ENCODE measurements around the gene FOXK2. TPM values are rescaled to one million over a fixed set of nuclear protein-coding genes. Genes with fewer than 3 reads are reported as not detected.
A peak's percentile ranks its signal among the peaks of the same experiment; 100 is the strongest.

Gene FOXK2
- total RNA-seq, 2 donors from 2014 or later = 27.8 to 40.3 TPM

DNA sequence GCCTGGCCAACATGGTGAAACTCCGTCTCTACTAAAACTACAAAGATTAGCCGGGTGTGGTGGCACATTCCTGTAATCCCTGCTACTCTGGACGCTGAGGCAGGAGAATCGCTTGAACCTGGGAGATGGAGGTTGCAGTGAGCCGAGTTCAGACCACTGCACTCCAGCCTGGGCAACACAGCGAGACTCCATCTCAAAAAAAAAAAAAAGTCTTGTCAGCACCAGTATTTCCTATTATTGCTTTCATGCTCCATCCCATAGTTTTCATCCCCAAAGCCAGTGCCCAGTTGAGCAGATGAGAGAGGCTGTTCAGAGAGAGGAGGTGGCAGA, 70.3 kb downstream of the FOXK2 start:
- TF ChIP-seq, protein P1, sequence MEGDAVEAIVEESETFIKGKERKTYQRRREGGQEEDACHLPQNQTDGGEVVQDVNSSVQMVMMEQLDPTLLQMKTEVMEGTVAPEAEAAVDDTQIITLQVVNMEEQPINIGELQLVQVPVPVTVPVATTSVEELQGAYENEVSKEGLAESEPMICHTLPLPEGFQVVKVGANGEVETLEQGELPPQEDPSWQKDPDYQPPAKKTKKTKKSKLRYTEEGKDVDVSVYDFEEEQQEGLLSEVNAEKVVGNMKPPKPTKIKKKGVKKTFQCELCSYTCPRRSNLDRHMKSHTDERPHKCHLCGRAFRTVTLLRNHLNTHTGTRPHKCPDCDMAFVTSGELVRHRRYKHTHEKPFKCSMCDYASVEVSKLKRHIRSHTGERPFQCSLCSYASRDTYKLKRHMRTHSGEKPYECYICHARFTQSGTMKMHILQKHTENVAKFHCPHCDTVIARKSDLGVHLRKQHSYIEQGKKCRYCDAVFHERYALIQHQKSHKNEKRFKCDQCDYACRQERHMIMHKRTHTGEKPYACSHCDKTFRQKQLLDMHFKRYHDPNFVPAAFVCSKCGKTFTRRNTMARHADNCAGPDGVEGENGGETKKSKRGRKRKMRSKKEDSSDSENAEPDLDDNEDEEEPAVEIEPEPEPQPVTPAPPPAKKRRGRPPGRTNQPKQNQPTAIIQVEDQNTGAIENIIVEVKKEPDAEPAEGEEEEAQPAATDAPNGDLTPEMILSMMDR (IDR thresholded peaks at IDR 0.05) = no peak
- Histone ChIP-seq H3K9me3 (no peaks in the 10 kb centered on the region), H3K4me3 (no peak overlapping the region), H3K4me1 (peaks cover 2 to 43% of the 10 kb centered on the region in 2 donors), H3K27me3 (no peaks in the 10 kb centered on the region), H3K36me3 (peaks cover 22% of the 10 kb centered on the region), H3K27ac (peak overlapping the region; percentile 16 to 89)
- DNase-seq (ENCODE audit: low spot score) = no peak

DNA sequence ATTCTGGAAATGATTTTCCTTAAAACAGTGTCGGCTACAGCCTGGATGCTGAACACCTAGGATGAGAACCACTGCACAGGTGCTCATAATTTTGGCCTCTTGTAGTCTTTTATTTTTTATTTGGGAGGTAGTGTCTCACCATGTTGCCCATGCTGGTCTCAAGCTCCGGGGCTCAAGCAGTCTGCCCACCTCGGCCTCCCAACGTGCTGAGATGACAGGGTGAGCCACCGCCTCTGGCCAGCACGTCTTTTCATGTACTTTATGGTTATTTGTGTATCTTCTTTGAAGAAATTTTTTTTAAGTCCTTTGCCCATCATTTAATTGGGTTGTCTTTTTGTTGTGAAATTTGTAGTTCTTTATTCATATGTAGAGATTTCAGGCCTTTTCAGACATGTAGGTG, 70.7 kb downstream of the FOXK2 start:
- TF ChIP-seq, protein P1 (IDR thresholded peaks at IDR 0.05) = no peak
- Histone ChIP-seq H3K4me1 (peaks cover 2 to 43% of the 10 kb centered on the region in 2 donors), H3K27me3 (no peaks in the 10 kb centered on the region), H3K27ac (peak overlapping the region in 1 of 2 donors; percentile 89), H3K36me3 (peaks cover 18% of the 10 kb centered on the region), H3K4me3 (no peak overlapping the region), H3K9me3 (no peaks in the 10 kb centered on the region)
- DNase-seq (ENCODE audit: low spot score) = no peak

DNA sequence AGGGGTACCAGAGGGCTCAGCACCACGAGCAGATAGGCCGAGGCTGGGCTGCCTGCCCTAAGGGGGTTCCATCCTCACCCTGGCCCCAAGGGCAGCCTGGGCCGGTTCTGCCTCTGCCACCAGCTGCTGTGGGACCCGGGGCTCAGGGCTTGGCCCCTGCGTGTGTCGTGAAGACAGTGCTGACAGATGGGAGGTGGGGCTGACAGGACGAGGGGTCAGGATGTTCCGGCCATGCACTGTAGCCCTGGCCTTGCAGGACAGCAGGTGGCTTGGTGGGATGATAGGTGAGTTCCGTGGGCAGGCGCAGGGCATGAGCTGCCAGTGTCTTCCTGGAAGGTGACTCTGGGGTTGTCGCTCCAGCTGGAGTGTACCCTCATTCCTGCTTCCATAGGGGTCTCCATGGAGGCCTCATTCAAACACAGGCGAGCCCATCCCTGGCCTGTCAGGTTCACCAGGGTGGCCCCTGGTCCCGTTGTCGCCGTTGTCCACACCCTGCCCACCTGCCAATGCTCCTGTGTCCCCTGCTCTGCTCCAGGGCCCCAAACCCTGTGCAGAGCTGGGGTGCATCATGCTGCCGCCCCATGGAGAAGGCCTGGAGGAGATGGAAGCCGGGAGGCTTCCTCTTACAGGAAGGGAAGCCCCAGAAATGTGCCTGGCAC, 71.5 kb downstream of the FOXK2 start:
- no peak for DNase-seq (ENCODE audit: low spot score)
- Histone ChIP-seq H3K4me1 (peaks cover 2 to 43% of the 10 kb centered on the region in 2 donors), H3K27me3 (no peaks in the 10 kb centered on the region), H3K36me3 (peaks cover 24% of the 10 kb centered on the region), H3K4me3 (no peak overlapping the region), H3K9me3 (no peaks in the 10 kb centered on the region), H3K27ac (peak overlapping the region; percentile 89 to 93)
- TF ChIP-seq, protein P1 (IDR thresholded peaks at IDR 0.05) = no peak

DNA sequence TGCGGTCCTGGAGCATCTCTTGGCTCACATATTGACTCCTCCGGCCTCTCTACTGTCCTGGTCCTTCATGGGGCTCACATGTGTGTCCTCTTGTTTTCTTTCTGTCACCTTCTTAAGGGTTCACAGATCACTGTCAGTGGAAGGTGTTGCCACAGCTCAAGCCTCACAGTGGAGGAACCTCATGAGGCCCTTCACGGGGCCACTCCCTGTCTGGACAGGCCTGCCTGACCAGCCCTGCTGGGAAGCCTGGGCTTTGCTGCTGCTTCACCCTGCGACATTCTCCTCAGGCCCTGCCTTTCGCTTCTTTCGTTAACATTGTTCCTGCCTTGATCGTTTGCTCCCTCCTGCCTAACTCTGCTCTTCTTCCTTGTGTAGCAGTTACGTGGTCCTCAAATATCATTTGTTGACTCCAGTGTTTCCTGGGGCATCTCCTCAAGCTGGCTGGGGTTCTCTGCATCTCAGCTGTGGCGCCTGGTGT, 72.8 kb downstream of the FOXK2 start:
- H3K27ac ChIP-seq = peak overlapping the region; percentile 89 to 93
- DNase-seq (ENCODE audit: low spot score) = no peak
- TF ChIP-seq, protein P1 (IDR thresholded peaks at IDR 0.05) = no peak
- peaks cover 28% of the 10 kb centered on the region for H3K36me3 ChIP-seq
- peaks cover 2 to 43% of the 10 kb centered on the region in 2 donors for H3K4me1 ChIP-seq
- peak overlapping the region in 1 of 2 donors; percentile 60 for H3K4me3 ChIP-seq
- no peaks in the 10 kb centered on the region for H3K9me3 ChIP-seq
- H3K27me3 ChIP-seq = no peaks in the 10 kb centered on the region

DNA sequence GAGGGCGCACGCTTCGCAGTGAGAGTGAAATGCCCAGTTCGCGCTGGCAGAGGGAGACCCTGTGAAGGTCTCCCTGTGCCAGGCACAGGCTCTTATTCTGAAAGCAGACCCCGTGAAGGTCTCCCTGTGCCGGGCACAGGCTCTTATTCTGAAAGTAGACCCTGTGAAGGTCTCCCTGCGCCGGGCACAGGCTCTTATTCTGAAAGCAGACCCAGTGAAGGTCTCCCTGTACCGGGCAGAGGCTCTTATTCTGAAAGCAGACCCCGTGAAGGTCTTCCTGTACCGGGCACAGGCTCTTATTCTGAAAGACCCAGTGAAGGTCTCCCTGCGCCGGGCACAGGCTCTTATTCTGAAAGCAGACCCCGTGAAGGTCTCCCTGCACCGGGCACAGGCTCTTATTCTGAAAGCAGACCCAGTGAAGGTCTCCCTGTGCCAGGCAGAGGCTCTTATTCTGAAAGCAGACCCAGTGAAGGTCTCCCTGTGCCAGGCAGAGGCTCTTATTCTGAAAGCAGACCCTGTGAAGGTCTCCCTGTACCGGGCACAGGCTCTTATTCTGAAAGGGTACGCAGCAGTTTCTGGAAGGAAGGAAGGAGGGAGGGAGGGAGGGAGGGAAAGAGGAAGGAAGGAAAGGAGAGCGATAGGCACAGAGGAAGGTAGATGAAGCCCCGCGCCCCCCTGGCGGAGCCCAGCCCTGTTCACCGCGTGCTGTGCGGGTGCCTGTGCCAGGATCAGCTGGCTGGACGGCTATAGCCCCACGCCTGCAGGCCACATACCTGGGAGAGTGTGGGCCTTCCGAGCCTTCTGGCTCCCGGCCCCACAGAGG, 73.4 kb downstream of the FOXK2 start:
- Histone ChIP-seq H3K27me3 (no peaks in the 10 kb centered on the region), H3K9me3 (no peaks in the 10 kb centered on the region), H3K4me1 (peaks cover 2 to 43% of the 10 kb centered on the region in 2 donors), H3K4me3 (peak overlapping the region; percentile 48 to 60), H3K27ac (peak overlapping the region; percentile 89 to 93), H3K36me3 (peaks cover 22% of the 10 kb centered on the region)
- peak; percentile 81 for DNase-seq (ENCODE audit: low spot score)
- TF ChIP-seq, protein P1 (IDR thresholded peaks at IDR 0.05) = no peak
